Astrocyte (in vitro differentiated cells and primary cell): ENCODE measurements around the gene PEX11B.

Experiments
- EZH2 ChIP-seq: IDR thresholded peaks from 2 replicates; pipeline ENCODE4 v1.6.1; 2012; ENCODE audit warnings: mild to moderate bottlenecking, low read length, inconsistent platforms; ENCODE audit not compliant: insufficient read depth
- TF ChIP-seq, protein P1 (sequence below): IDR thresholded peaks from 2 replicates; pipeline ENCODE4 v1.5.1; 2011; ENCODE audit warnings: low read depth, mild to moderate bottlenecking, inconsistent platforms, low read length, moderate library complexity; ENCODE audit not compliant: insufficient read depth

DNA sequence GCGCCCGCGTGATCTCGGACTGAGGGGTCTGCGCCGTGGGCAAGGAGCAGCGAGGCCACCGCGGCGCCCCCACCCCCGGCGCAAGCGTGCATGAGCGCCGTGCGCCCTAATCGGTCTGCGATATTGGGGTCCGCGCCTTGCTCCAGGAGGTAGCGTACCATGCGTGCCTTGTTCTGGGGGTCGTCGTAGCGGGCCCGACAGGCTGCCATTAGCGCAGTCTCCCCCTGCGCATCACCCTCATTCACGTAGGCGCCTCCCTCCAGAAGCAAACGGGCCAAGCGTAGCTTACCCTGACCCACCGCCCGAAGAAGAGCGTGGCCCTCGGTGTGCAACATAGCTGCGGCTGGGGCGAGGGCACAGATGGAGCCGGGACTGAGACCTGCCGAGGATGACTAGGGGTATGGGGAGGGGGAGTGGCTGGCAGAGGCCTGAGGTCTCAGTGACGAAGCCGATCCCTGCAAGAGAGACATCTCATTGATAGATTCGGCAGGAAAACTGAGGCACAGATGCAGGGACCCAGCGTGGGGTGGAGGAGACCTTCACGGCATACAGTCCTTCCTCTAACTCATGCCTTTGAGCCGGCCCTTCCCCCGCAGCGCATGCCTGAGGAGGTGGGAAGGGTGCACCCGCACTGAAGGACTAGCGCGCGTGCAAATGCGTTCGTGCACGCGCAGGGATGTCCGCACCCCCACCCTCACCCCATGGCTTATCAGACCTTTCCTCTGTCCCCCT lies 43.1 kb upstream of the PEX11B start:
- TF ChIP-seq, protein P1, sequence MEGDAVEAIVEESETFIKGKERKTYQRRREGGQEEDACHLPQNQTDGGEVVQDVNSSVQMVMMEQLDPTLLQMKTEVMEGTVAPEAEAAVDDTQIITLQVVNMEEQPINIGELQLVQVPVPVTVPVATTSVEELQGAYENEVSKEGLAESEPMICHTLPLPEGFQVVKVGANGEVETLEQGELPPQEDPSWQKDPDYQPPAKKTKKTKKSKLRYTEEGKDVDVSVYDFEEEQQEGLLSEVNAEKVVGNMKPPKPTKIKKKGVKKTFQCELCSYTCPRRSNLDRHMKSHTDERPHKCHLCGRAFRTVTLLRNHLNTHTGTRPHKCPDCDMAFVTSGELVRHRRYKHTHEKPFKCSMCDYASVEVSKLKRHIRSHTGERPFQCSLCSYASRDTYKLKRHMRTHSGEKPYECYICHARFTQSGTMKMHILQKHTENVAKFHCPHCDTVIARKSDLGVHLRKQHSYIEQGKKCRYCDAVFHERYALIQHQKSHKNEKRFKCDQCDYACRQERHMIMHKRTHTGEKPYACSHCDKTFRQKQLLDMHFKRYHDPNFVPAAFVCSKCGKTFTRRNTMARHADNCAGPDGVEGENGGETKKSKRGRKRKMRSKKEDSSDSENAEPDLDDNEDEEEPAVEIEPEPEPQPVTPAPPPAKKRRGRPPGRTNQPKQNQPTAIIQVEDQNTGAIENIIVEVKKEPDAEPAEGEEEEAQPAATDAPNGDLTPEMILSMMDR, result no peak
- TF ChIP-seq EZH2, result no peak
